ENCODE measurements around the gene USP27X. TPM values are rescaled to one million over a fixed set of nuclear protein-coding genes. Genes with fewer than 3 reads are reported as not detected.

The USP27X gene
- total RNA-seq, 1 donor from 2014 or later: 2.7 TPM

DNA sequence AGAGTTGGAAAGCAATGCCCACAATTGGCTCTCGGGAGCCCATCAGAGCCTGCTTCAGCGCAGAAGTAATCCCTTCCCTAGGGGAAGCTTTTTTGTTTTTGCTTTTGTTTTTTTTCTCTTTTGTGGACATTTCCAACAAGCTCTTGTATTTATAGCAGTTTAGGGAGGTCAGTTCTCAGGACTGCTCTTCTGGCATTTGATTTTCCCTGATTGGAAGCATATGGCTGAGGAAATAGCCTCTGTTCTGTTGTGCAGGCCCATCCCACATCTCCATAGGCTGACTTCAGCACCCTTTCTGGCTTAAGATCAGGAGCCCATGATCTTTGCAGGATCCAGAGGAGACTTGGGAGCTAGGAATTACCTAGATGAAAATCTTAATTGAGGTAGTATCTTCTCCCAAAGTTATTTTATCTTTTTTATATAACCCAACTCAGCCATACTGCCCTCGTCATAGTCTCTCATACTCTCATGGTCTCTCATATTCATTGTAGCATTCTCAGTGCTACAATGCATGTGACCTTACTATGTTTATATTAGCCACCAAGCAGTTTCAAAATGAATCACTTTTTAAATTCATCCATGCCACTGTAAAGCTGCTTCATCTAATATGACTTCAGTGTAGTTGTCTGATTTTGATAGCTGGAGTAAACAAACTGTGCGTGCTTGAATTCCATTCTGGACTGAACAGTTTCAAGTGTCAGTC is 33.4 kb upstream of the USP27X start:
- H3K9me3 ChIP-seq (ENCODE audit: insufficient read depth, low read depth, low read length): no peaks in the 10 kb centered on the region
- H3K4me1 ChIP-seq (ENCODE audit: insufficient read depth, low read length): no peaks in the 10 kb centered on the region
- Mint-ChIP-seq H3K27ac (ENCODE audit: unreplicated experiment) (no peak overlapping the region), H3K36me3 (ENCODE audit: low read depth, unreplicated experiment) (no peaks in the 10 kb centered on the region), H3K4me3 (ENCODE audit: unreplicated experiment) (no peak overlapping the region), H3K9me3 (ENCODE audit: unreplicated experiment) (peaks cover 9% of the 10 kb centered on the region), H3K27me3 (ENCODE audit: low read depth, unreplicated experiment) (no peaks in the 10 kb centered on the region), H3K4me1 (ENCODE audit: low read depth, unreplicated experiment) (no peaks in the 10 kb centered on the region)
- no peak overlapping the region for H3K4me3 ChIP-seq (ENCODE audit: insufficient read depth, low read depth, low read length)
- no peak overlapping the region for H2AFZ ChIP-seq (ENCODE audit: low read depth, low read length)
- no peak overlapping the region for H3K27ac ChIP-seq (ENCODE audit: low read depth, low read length)
- no peak for TF ChIP-seq EZH2 (IDR thresholded peaks at IDR 0.05; ENCODE audit: insufficient read depth, low read length)
- TF ChIP-seq, protein P1, sequence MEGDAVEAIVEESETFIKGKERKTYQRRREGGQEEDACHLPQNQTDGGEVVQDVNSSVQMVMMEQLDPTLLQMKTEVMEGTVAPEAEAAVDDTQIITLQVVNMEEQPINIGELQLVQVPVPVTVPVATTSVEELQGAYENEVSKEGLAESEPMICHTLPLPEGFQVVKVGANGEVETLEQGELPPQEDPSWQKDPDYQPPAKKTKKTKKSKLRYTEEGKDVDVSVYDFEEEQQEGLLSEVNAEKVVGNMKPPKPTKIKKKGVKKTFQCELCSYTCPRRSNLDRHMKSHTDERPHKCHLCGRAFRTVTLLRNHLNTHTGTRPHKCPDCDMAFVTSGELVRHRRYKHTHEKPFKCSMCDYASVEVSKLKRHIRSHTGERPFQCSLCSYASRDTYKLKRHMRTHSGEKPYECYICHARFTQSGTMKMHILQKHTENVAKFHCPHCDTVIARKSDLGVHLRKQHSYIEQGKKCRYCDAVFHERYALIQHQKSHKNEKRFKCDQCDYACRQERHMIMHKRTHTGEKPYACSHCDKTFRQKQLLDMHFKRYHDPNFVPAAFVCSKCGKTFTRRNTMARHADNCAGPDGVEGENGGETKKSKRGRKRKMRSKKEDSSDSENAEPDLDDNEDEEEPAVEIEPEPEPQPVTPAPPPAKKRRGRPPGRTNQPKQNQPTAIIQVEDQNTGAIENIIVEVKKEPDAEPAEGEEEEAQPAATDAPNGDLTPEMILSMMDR (IDR thresholded peaks at IDR 0.05; ENCODE audit: insufficient read depth, low read depth, low read length): no peak
- H3K27me3 ChIP-seq (ENCODE audit: insufficient read depth, low read length): no peaks in the 10 kb centered on the region
- no peaks in the 10 kb centered on the region for H3K36me3 ChIP-seq (ENCODE audit: insufficient read depth, low read length)
- no peak for FAIRE-seq
- H3K79me2 ChIP-seq (ENCODE audit: insufficient read depth, low read length): no peaks in the 10 kb centered on the region
- H4K20me1 ChIP-seq (ENCODE audit: insufficient read depth, low read length): no peaks in the 10 kb centered on the region
- no peak overlapping the region for H3K4me2 ChIP-seq (ENCODE audit: low read length)
- no peak overlapping the region for H3K9ac ChIP-seq (ENCODE audit: low read length)
- DNase-seq (ENCODE audit: low read depth): no peak

DNA sequence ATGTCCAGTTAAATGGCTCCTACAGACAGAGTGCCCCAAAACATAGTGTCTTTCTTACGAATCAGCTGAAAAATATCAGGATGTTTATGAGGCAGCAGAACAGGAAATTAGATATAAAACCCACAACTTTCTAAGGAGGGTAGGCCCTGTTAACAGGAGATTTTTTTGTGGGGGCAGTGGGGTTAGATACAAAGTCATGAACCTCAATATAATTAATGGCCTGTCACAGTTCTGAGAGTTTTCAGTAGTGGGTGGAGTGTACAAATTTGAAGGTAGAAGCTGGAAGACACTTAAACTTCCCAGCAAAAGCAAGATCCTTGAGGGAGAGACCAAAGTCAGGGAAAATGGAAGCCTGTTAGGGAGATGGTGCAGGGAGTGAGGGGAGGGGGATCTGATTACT is 32.8 kb upstream of the USP27X start:
- peaks cover 9% of the 10 kb centered on the region for H3K9me3 Mint-ChIP-seq (ENCODE audit: unreplicated experiment)
- Histone ChIP-seq H4K20me1 (ENCODE audit: insufficient read depth, low read length) (no peaks in the 10 kb centered on the region), H3K36me3 (ENCODE audit: insufficient read depth, low read length) (no peaks in the 10 kb centered on the region), H3K4me3 (ENCODE audit: insufficient read depth, low read depth, low read length) (no peak overlapping the region), H3K9ac (ENCODE audit: low read length) (no peak overlapping the region), H3K79me2 (ENCODE audit: insufficient read depth, low read length) (no peaks in the 10 kb centered on the region), H3K4me1 (ENCODE audit: insufficient read depth, low read length) (no peaks in the 10 kb centered on the region), H2AFZ (ENCODE audit: low read depth, low read length) (no peak overlapping the region), H3K27me3 (ENCODE audit: insufficient read depth, low read length) (no peaks in the 10 kb centered on the region), H3K9me3 (ENCODE audit: insufficient read depth, low read depth, low read length) (no peaks in the 10 kb centered on the region), H3K27ac (ENCODE audit: low read depth, low read length) (no peak overlapping the region), H3K4me2 (ENCODE audit: low read length) (no peak overlapping the region)
- DNase-seq (ENCODE audit: low read depth) (no peak), FAIRE-seq (no peak)
- H3K27me3 Mint-ChIP-seq (ENCODE audit: low read depth, unreplicated experiment): no peaks in the 10 kb centered on the region
- H3K36me3 Mint-ChIP-seq (ENCODE audit: low read depth, unreplicated experiment): no peaks in the 10 kb centered on the region
- H3K4me3 Mint-ChIP-seq (ENCODE audit: unreplicated experiment): no peak overlapping the region
- TF ChIP-seq, protein P1 (IDR thresholded peaks at IDR 0.05; ENCODE audit: insufficient read depth, low read depth, low read length): no peak
- no peak for TF ChIP-seq EZH2 (IDR thresholded peaks at IDR 0.05; ENCODE audit: insufficient read depth, low read length)
- no peak overlapping the region for H3K27ac Mint-ChIP-seq (ENCODE audit: unreplicated experiment)
- H3K4me1 Mint-ChIP-seq (ENCODE audit: low read depth, unreplicated experiment): no peaks in the 10 kb centered on the region

DNA sequence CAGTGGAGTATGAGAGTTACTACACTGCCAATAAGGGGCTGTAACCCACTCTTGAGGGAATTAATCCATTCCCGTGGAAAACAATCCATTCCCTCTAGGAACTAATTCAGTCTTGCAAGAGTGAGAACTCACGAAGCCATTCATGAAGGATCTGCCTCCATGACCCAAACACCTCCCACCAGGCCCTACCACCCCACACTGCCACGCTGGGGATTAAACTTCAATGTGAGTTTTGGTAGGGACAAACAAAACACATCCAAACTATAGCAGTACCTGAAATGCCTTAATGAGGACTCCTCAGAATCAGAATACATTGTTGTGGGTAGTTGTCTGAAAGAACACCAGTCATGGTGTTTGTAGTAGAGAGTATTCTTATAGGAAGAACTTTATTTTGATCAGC is 31.0 kb upstream of the USP27X start:
- H3K4me2 ChIP-seq (ENCODE audit: low read length): no peak overlapping the region
- TF ChIP-seq, protein P1 (IDR thresholded peaks at IDR 0.05; ENCODE audit: insufficient read depth, low read depth, low read length): no peak
- TF ChIP-seq EZH2 (IDR thresholded peaks at IDR 0.05; ENCODE audit: insufficient read depth, low read length): no peak
- no peak overlapping the region for H3K4me3 ChIP-seq (ENCODE audit: insufficient read depth, low read depth, low read length)
- DNase-seq (ENCODE audit: low read depth) (no peak), FAIRE-seq (no peak)
- H3K27ac ChIP-seq (ENCODE audit: low read depth, low read length): no peak overlapping the region
- H3K4me1 Mint-ChIP-seq (ENCODE audit: low read depth, unreplicated experiment): no peaks in the 10 kb centered on the region
- H3K9ac ChIP-seq (ENCODE audit: low read length): no peak overlapping the region
- H3K27me3 Mint-ChIP-seq (ENCODE audit: low read depth, unreplicated experiment): no peaks in the 10 kb centered on the region
- H3K79me2 ChIP-seq (ENCODE audit: insufficient read depth, low read length): no peaks in the 10 kb centered on the region
- no peaks in the 10 kb centered on the region for H3K36me3 ChIP-seq (ENCODE audit: insufficient read depth, low read length)
- no peaks in the 10 kb centered on the region for H3K36me3 Mint-ChIP-seq (ENCODE audit: low read depth, unreplicated experiment)
- H3K27me3 ChIP-seq (ENCODE audit: insufficient read depth, low read length): no peaks in the 10 kb centered on the region
- no peak overlapping the region for H2AFZ ChIP-seq (ENCODE audit: low read depth, low read length)
- no peaks in the 10 kb centered on the region for H4K20me1 ChIP-seq (ENCODE audit: insufficient read depth, low read length)
- H3K9me3 ChIP-seq (ENCODE audit: insufficient read depth, low read depth, low read length): no peaks in the 10 kb centered on the region
- H3K4me1 ChIP-seq (ENCODE audit: insufficient read depth, low read length): no peaks in the 10 kb centered on the region
- H3K9me3 Mint-ChIP-seq (ENCODE audit: unreplicated experiment): peaks cover 9% of the 10 kb centered on the region
- no peak overlapping the region for H3K27ac Mint-ChIP-seq (ENCODE audit: unreplicated experiment)
- no peak overlapping the region for H3K4me3 Mint-ChIP-seq (ENCODE audit: unreplicated experiment)

All from astrocyte (in vitro differentiated cells and primary cell).